Left lobe of liver (tissue), 2 donors: Measurements from ENCODE around the gene CRTC3. TPM values are rescaled to one million over a fixed set of nuclear protein-coding genes. Genes with fewer than 3 reads are reported as not detected.

ENCODE experiments used
- ATAC-seq: fragments of 200-7000 bp; cut with Tn5 transposase; one replicate; pipeline ENCODE4 v1.9.1; 2020; ENCODE audit warnings: mild to moderate bottlenecking, moderate library complexity
- DNase-seq: peaks from one replicate; pipeline ENCODE4 v3.0.0-alpha.2; 2020; ENCODE audit warnings: low spot score
- total RNA-seq: library from RNA; stranded (reverse); gene quantifications from one replicate; pipeline ENCODE4 v1.2.1, GENCODE V29; 2021
- donor health status: DM: no; HTN: no; CAD: no; lungs with moderate emphysema.
- donor health status: DM: no; HTN: yes; CAD: no.

The CRTC3 gene
- total RNA-seq, 1 donor from 2014 or later: 14.7 TPM

GRCh38 chr15:90561344-90562244 is 31.9 kb downstream of the CRTC3 start:
- ATAC-seq (peak; percentile 4), DNase-seq (no peak)

GRCh38 chr15:90562669-90563068 is 32.9 kb downstream of the CRTC3 start:
- no peak for DNase-seq
- ATAC-seq: no peak

- DNase-seq: no peak
- peak; percentile 51 for ATAC-seq
Observed at GRCh38 chr15:90563463-90563862, 33.7 kb downstream of the CRTC3 start.

- DNase-seq: no peak
- no peak for ATAC-seq
Observed at GRCh38 chr15:90564051-90564450, 34.3 kb downstream of the CRTC3 start.

GRCh38 chr15:90564590-90564989 is 34.9 kb downstream of the CRTC3 start:
- no peak for ATAC-seq
- no peak for DNase-seq

- no peak for ATAC-seq
Observed at GRCh38 chr15:90565866-90566265, 36.1 kb downstream of the CRTC3 start.

GRCh38 chr15:90570643-90571042 is 40.9 kb downstream of the CRTC3 start:
- DNase-seq (no peak), ATAC-seq (no peak)

More at GRCh38 chr15:90565866-90566265, 36.1 kb downstream of the CRTC3 start:
- no peak for DNase-seq

GRCh38 chr15:90571063-90571541 is 41.4 kb downstream of the CRTC3 start:
- DNase-seq: no peak

GRCh38 chr15:90572893-90573292 is 43.2 kb downstream of the CRTC3 start:
- DNase-seq (no peak), ATAC-seq (no peak)

More at GRCh38 chr15:90571063-90571541, 41.4 kb downstream of the CRTC3 start:
- peak; percentile 46 for ATAC-seq

- DNase-seq (no peak), ATAC-seq (no peak)
Observed at GRCh38 chr15:90576711-90577389, 47.1 kb downstream of the CRTC3 start.

GRCh38 chr15:90579213-90579612 is 49.5 kb downstream of the CRTC3 start:
- DNase-seq: no peak
- ATAC-seq: no peak

- DNase-seq: no peak
- ATAC-seq: peak; percentile 87
Observed at GRCh38 chr15:90580099-90580498, 50.4 kb downstream of the CRTC3 start.

GRCh38 chr15:90580541-90580940 is 50.8 kb downstream of the CRTC3 start:
- no peak for ATAC-seq
- no peak for DNase-seq

GRCh38 chr15:90580946-90581345 is 51.2 kb downstream of the CRTC3 start:
- ATAC-seq (no peak), DNase-seq (no peak)

- no peak for ATAC-seq
- DNase-seq: no peak
Observed at GRCh38 chr15:90581771-90582352, 52.1 kb downstream of the CRTC3 start.

GRCh38 chr15:90582553-90582952 is 52.8 kb downstream of the CRTC3 start:
- DNase-seq (no peak), ATAC-seq (no peak)

- ATAC-seq (no peak), DNase-seq (no peak)
Observed at GRCh38 chr15:90583471-90584252, 53.9 kb downstream of the CRTC3 start.

- no peak for DNase-seq
- ATAC-seq: peak; percentile 57
Observed at GRCh38 chr15:90584841-90585240, 55.1 kb downstream of the CRTC3 start.

- ATAC-seq (peak; percentile 29), DNase-seq (no peak)
Observed at GRCh38 chr15:90585863-90586262, 56.1 kb downstream of the CRTC3 start.

GRCh38 chr15:90586948-90587347 is 57.2 kb downstream of the CRTC3 start:
- ATAC-seq: peak; percentile 19

GRCh38 chr15:90588427-90588826 is 58.7 kb downstream of the CRTC3 start:
- no peak for ATAC-seq
- DNase-seq: no peak

More at GRCh38 chr15:90586948-90587347, 57.2 kb downstream of the CRTC3 start:
- no peak for DNase-seq
